BLaER1 treated with 17β-estradiol and CSF1 and Interleukin-3, amounts not matched to agents 10 nM and 100 nM (cell line): ENCODE results near the gene SERGEF.

Experiments
- H3K27ac ChIP-seq, 11 experiments: shearing (Covaris generic); formaldehyde crosslinking; 2 replicates each; pipeline ENCODE4 v1.8.1; 2022
- H3K27me3 ChIP-seq, 11 experiments: shearing (Covaris generic); formaldehyde crosslinking; 2 replicates each; pipeline ENCODE4 v1.8.1; 2022
- H3K36me3 ChIP-seq, 11 experiments: shearing (Covaris generic); formaldehyde crosslinking; 2 replicates each; pipeline ENCODE4 v1.8.1; 2022
- H3K4me1 ChIP-seq, 10 experiments: shearing (Covaris generic); formaldehyde crosslinking; 2 replicates each; pipeline ENCODE4 v1.8.1; 2022
- H3K4me2 ChIP-seq, 11 experiments: shearing (Covaris generic); formaldehyde crosslinking; 2 replicates each; pipeline ENCODE4 v1.8.1; 2022
- H3K4me3 ChIP-seq, 10 experiments: shearing (Covaris generic); formaldehyde crosslinking; 2 replicates each; pipeline ENCODE4 v1.8.1; 2022
- H3K9ac ChIP-seq, 11 experiments: shearing (Covaris generic); formaldehyde crosslinking; 2 replicates each; pipeline ENCODE4 v1.8.1; 2022
- H3K9me3 ChIP-seq, 11 experiments: shearing (Covaris generic); formaldehyde crosslinking; replicated peaks in 1 of 11; 2 replicates each; pipeline ENCODE4 v1.8.1; 2022
- H4K20me1 ChIP-seq, 11 experiments: shearing (Covaris generic); formaldehyde crosslinking; 2 replicates each; pipeline ENCODE4 v1.8.1; 2022
- Cebpa-rat ChIP-seq, 11 experiments: shearing (Covaris generic); IDR thresholded peaks; 2 replicates each; pipeline ENCODE4 v1.8.1; 2022

SERGEF gene

GRCh38 chr11:17927681-17928343, 85.0 kb downstream of the SERGEF start:
- H3K4me2 ChIP-seq, result no peak overlapping the region
- 0 out of 22 replicates have a peak, but pooled peaks cover 0 to 10% (median 0%) of the 10 kb centered on the region in 11 experiments for H4K20me1 ChIP-seq
- H3K9ac ChIP-seq, result no peak overlapping the region
- no peak overlapping the region for H3K4me3 ChIP-seq
- no peak for TF ChIP-seq Cebpa-rat (IDR thresholded peaks at IDR 0.05)
- H3K27ac ChIP-seq, result no peak overlapping the region
- H3K9me3 ChIP-seq, result peaks cover 5 to 9% (median 8%) of the 10 kb centered on the region in 11 experiments
- H3K36me3 ChIP-seq, result peaks cover 24 to 72% (median 60%) of the 10 kb centered on the region in 11 experiments
- H3K27me3 ChIP-seq, result no peaks in the 10 kb centered on the region
- peaks cover 0 to 9% (median 4%) of the 10 kb centered on the region in 10 experiments; a peak in 17 of 20 replicates for H3K4me1 ChIP-seq

GRCh38 chr11:17927041-17927440, 85.8 kb downstream of the SERGEF start:
- H3K36me3 ChIP-seq, result peaks cover 18 to 66% (median 55%) of the 10 kb centered on the region in 11 experiments; a peak in 20 of 22 replicates
- H3K4me3 ChIP-seq, result no peak overlapping the region
- H3K4me1 ChIP-seq, result peaks cover 6 to 17% (median 12%) of the 10 kb centered on the region in 10 experiments
- H3K9ac ChIP-seq, result no peak overlapping the region
- H3K9me3 ChIP-seq, result peaks cover 0 to 2% (median under 1%) of the 10 kb centered on the region in 11 experiments; a peak in 8 of 22 replicates
- no peak for TF ChIP-seq Cebpa-rat (IDR thresholded peaks at IDR 0.05)
- no peak overlapping the region for H3K4me2 ChIP-seq
- no peaks in the 10 kb centered on the region for H3K27me3 ChIP-seq
- no peak overlapping the region for H3K27ac ChIP-seq
- H4K20me1 ChIP-seq, result 0 out of 22 replicates have a peak, but pooled peaks cover 0 to 10% (median 0%) of the 10 kb centered on the region in 11 experiments

GRCh38 chr11:17924713-17925112, 88.1 kb downstream of the SERGEF start:
- Histone ChIP-seq H3K4me1 (peaks cover 12 to 37% (median 21%) of the 10 kb centered on the region in 10 experiments), H3K4me2 (no peak overlapping the region), H4K20me1 (0 out of 22 replicates have a peak, but pooled peaks cover 0 to 10% (median 0%) of the 10 kb centered on the region in 11 experiments), H3K27me3 (no peaks in the 10 kb centered on the region), H3K4me3 (no peak overlapping the region), H3K36me3 (peaks cover 15 to 54% (median 38%) of the 10 kb centered on the region in 11 experiments; a peak in 17 of 22 replicates), H3K9ac (no peak overlapping the region), H3K9me3 (no peaks in the 10 kb centered on the region), H3K27ac (no peak overlapping the region)
- TF ChIP-seq Cebpa-rat (IDR thresholded peaks at IDR 0.05), result no peak

DNA sequence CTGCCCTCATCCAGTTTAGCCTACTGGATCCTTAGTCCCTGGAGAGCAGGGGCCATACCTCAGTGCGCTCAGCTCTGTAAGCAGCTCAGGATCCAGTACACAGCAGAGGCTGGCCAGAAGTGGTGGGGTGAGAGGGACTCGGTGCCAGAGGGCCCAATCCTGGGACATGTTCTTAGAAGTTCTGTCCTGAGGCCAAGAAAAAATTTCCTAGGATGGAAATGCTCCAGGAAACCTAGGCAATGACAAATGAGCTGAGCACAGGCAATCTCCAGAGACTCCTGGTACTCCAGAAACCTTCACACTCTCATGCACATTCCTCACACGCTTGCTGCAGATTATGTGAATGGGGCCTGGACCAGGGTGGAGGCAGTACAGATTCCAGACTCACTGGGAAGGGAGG, 89.6 kb downstream of the SERGEF start:
- Histone ChIP-seq H4K20me1 (0 out of 22 replicates have a peak, but pooled peaks cover 0 to 10% (median 0%) of the 10 kb centered on the region in 11 experiments), H3K9ac (no peak overlapping the region), H3K27ac (peak overlapping the region in 6 of 11 experiments; percentile 0 to 60 (median 46); a peak in 4 of 22 replicates), H3K4me3 (no peak overlapping the region), H3K36me3 (peaks cover 19 to 58% (median 42%) of the 10 kb centered on the region in 11 experiments; a peak in 19 of 22 replicates), H3K27me3 (no peaks in the 10 kb centered on the region), H3K4me1 (peaks cover 12 to 43% (median 22%) of the 10 kb centered on the region in 10 experiments), H3K9me3 (no peaks in the 10 kb centered on the region), H3K4me2 (peak overlapping the region in 5 of 11 experiments; percentile 71 to 87 (median 76); a peak in 9 of 22 replicates)
- TF ChIP-seq Cebpa-rat (IDR thresholded peaks at IDR 0.05), result no peak

- H3K9me3 ChIP-seq, result no peaks in the 10 kb centered on the region
- no peaks in the 10 kb centered on the region for H3K27me3 ChIP-seq
- no peak for TF ChIP-seq Cebpa-rat (IDR thresholded peaks at IDR 0.05)
- no peak overlapping the region for H3K4me3 ChIP-seq
- peak overlapping the region in 6 of 11 experiments; percentile 4 to 49 (median 22); a peak in 4 of 22 replicates for H3K9ac ChIP-seq
- H3K36me3 ChIP-seq, result peaks cover 27 to 66% (median 45%) of the 10 kb centered on the region in 11 experiments; a peak in 20 of 22 replicates
- H3K27ac ChIP-seq, result peak overlapping the region; percentile 9 to 68 (median 47); a peak in 16 of 22 replicates
- peaks cover 12 to 43% (median 22%) of the 10 kb centered on the region in 10 experiments for H3K4me1 ChIP-seq
- peak overlapping the region; percentile 47 to 87 (median 69) for H3K4me2 ChIP-seq
- H4K20me1 ChIP-seq, result 0 out of 22 replicates have a peak, but pooled peaks cover 0 to 8% (median 0%) of the 10 kb centered on the region in 11 experiments
Observed at GRCh38 chr11:17922416-17922788, 90.4 kb downstream of the SERGEF start.

- Histone ChIP-seq H4K20me1 (0 out of 22 replicates have a peak, but pooled peaks cover 0 to 4% (median 0%) of the 10 kb centered on the region in 11 experiments), H3K4me1 (peaks cover 12 to 43% (median 22%) of the 10 kb centered on the region in 10 experiments), H3K27me3 (no peaks in the 10 kb centered on the region), H3K27ac (peak overlapping the region; percentile 9 to 68 (median 47); a peak in 17 of 22 replicates), H3K9ac (peak overlapping the region in 6 of 11 experiments; percentile 4 to 49 (median 22); a peak in 6 of 22 replicates), H3K4me2 (peak overlapping the region; percentile 47 to 87 (median 69)), H3K36me3 (peaks cover 27 to 66% (median 43%) of the 10 kb centered on the region in 11 experiments; a peak in 20 of 22 replicates), H3K9me3 (no peaks in the 10 kb centered on the region), H3K4me3 (no peak overlapping the region)
- TF ChIP-seq Cebpa-rat (IDR thresholded peaks at IDR 0.05), result 0 out of 22 replicates have a peak, but pooled peaks of 1 of the 11 experiments have one; percentile 13
Observed at GRCh38 chr11:17921659-17922415, 91.0 kb downstream of the SERGEF start.

DNA sequence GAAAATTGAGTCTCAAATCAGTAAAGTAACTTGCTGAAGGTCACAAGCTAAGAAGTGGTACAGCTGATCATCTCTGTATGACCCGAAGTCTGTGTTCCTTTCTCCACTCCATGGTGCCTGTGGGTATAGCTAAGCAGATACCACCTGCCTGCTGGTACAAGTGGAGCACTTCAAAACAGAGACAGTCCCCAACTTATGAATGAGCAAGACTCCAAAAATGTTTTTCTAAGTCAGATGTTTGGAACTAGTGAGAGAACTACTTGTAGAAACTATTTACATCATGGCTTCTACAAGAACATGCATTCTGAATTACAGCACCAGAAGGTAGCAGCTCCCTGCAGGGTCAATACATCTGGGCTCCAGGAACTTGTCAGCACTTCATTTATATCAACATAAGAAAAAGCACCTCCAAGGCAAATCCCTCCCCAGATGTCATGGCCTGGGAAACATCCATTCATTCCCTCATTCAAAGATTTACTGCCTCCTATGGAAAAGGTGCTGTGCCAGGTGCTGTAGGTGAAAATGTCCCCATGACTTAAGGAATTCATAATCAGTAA, 94.7 kb downstream of the SERGEF start:
- Histone ChIP-seq H3K36me3 (peaks cover 17 to 49% (median 22%) of the 10 kb centered on the region in 11 experiments; a peak in 18 of 22 replicates), H3K27ac (no peak overlapping the region), H3K4me3 (no peak overlapping the region), H3K27me3 (no peaks in the 10 kb centered on the region), H3K9ac (no peak overlapping the region), H4K20me1 (0 out of 22 replicates have a peak, but pooled peaks cover 0 to 4% (median 0%) of the 10 kb centered on the region in 11 experiments), H3K4me1 (peaks cover 12 to 40% (median 20%) of the 10 kb centered on the region in 10 experiments), H3K9me3 (no peaks in the 10 kb centered on the region), H3K4me2 (no peak overlapping the region)
- no peak for TF ChIP-seq Cebpa-rat (IDR thresholded peaks at IDR 0.05)

DNA sequence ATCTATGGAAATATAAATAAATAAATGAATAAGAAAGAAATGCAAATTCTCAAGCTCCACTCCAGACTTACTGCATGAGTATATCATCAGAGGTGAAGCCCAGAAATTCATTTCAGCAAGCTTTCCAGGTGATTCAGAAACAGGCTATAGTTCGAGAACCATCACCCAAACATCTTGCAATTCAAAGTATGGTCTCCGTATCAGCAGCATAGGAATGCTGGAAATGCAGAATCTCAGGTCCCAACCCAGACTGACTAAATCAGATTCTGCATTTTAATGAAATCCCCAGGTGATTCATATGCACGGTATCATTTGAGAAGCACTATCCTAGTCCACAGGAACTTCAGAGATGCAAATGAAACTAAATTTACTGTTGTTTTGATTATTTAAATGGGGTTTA, 95.3 kb downstream of the SERGEF start:
- Histone ChIP-seq H3K4me3 (no peak overlapping the region), H3K9me3 (no peaks in the 10 kb centered on the region), H3K36me3 (peaks cover 15 to 45% (median 23%) of the 10 kb centered on the region in 11 experiments; a peak in 16 of 22 replicates), H3K9ac (no peak overlapping the region), H3K27me3 (no peaks in the 10 kb centered on the region), H3K4me1 (peaks cover 12 to 34% (median 15%) of the 10 kb centered on the region in 10 experiments), H4K20me1 (0 out of 22 replicates have a peak, but pooled peaks cover 0 to 4% (median 0%) of the 10 kb centered on the region in 11 experiments), H3K27ac (no peak overlapping the region), H3K4me2 (no peak overlapping the region)
- no peak for TF ChIP-seq Cebpa-rat (IDR thresholded peaks at IDR 0.05)
